ENCODE results near the gene LGALS1.

DNA sequence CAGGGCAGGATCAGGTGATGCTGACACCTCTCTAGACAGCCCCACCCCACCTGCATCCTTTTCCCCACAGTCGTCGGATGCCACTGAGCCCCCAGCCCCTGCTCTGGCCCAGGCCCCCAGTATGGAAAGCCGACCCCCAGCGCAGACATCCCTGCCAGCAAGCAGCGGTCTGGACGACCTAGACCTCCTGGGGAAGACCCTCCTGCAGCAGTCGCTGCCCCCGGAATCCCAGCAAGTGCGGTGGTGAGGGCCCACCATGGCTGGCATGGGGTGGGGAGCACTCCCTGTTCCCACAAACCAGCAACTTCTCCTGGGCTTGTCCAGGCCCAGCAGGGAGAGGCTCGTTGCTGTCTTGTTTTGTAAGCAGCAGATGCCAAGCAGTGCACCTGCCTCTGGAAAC, 45.5 kb upstream of the LGALS1 start:
- TF ChIP-seq CTCF (IDR thresholded peaks at IDR 0.05) (no peak), POLR2A (IDR thresholded peaks at IDR 0.05) (no peak)

Data from adrenal gland (tissue), 5 donors.